ENCODE measurements around the gene USP33. TPM values are rescaled to one million over a fixed set of nuclear protein-coding genes. Genes with fewer than 3 reads are reported as not detected.

Gene USP33
- total RNA-seq, 1 experiment from 2014 or later = 51.5 TPM

- H4K20me1 ChIP-seq (ENCODE audit: control insufficient read depth, insufficient read depth, insufficient read length) = no peaks in the 10 kb centered on the region
- WGBS (ENCODE audit: extremely low coverage, insufficient read length, low lambda C conversion rate) = no CpG with 5 or more reads among the region's 7 CpGs
- H3K27me3 ChIP-seq (ENCODE audit: insufficient read depth, low read length) = no peaks in the 10 kb centered on the region
- Mint-ChIP-seq H3K36me3 (ENCODE audit: insufficient read depth in 1 of 3, low read depth in 3 of 3) (peaks cover 4 to 10% (median 9%) of the 10 kb centered on the region in 3 experiments; a peak in 6 of 7 replicates), H3K27me3 (ENCODE audit: low read depth) (no peaks in the 10 kb centered on the region), H3K4me1 (no peaks in the 10 kb centered on the region), H3K9me3 (no peaks in the 10 kb centered on the region), H3K4me3 (no peak overlapping the region), H3K27ac (peak overlapping the region in 1 of 3 experiments; percentile 64; a peak in 2 of 7 replicates)
- no peaks in the 10 kb centered on the region for H3K9me3 ChIP-seq (ENCODE audit: control insufficient read depth, low read depth, low read length)
- H3K4me1 ChIP-seq (ENCODE audit: insufficient read depth, low read length) = no peaks in the 10 kb centered on the region
- no peak overlapping the region for H4K8ac ChIP-seq (replicated peaks; ENCODE audit: insufficient read length, low read depth, low read length)
- no peak overlapping the region for H2BK20ac ChIP-seq (ENCODE audit: low read depth, low read length, poor library complexity, severe bottlenecking)
- no peak overlapping the region for H4K5ac ChIP-seq (ENCODE audit: insufficient read length, low read depth, low read length)
- no peak overlapping the region for H3K14ac ChIP-seq (ENCODE audit: insufficient read depth, low read length)
- H3K9ac ChIP-seq (ENCODE audit: extremely low read depth, insufficient read length, low read length) = no peak overlapping the region
- no peaks in the 10 kb centered on the region for H3K23me2 ChIP-seq (ENCODE audit: insufficient read length, low read depth, low read length, poor library complexity, severe bottlenecking)
- no peak overlapping the region for H3K18ac ChIP-seq (ENCODE audit: insufficient read length, low read depth, low read length)
- no peak for TF ChIP-seq CTCF (conservative IDR thresholded peaks at IDR 0.05)
- no peak overlapping the region for H2BK5ac ChIP-seq (ENCODE audit: insufficient read length, low read length)
- H3K56ac ChIP-seq (ENCODE audit: insufficient read length, low read depth, low read length) = no peak overlapping the region
- H2AFZ ChIP-seq (ENCODE audit: low read length) = no peak overlapping the region
- no peak overlapping the region for H4K91ac ChIP-seq (ENCODE audit: insufficient read length, low read depth, low read length)
- peaks cover 6% of the 10 kb centered on the region; the same call in 1 of the 2 replicates for H3K79me2 ChIP-seq (ENCODE audit: insufficient read depth, low read length)
- DNase-seq = no peak
- no peak overlapping the region for H3K4me2 ChIP-seq (ENCODE audit: insufficient read depth, insufficient read length, low read length)
- H3T11ph ChIP-seq (ENCODE audit: low read length) = no peak overlapping the region
- peaks cover 2% of the 10 kb centered on the region for H3K79me1 ChIP-seq (ENCODE audit: insufficient read depth, low read depth, low read length, poor library complexity, severe bottlenecking)
- no peak overlapping the region for H3K23ac ChIP-seq (ENCODE audit: insufficient read length, low read depth, low read length)
- H2BK12ac ChIP-seq (ENCODE audit: insufficient read length, low read depth, low read length) = no peak overlapping the region
- no peak overlapping the region for H3K4ac ChIP-seq (ENCODE audit: low read depth, low read length)
- no peak overlapping the region for H2AK5ac ChIP-seq (ENCODE audit: insufficient read length, low read length)
- H3K27ac ChIP-seq (ENCODE audit: insufficient read length, low read depth, low read length) = no peak overlapping the region
- H2BK15ac ChIP-seq (ENCODE audit: low read depth, low read length) = no peak overlapping the region
- H2BK120ac ChIP-seq (ENCODE audit: low read depth, low read length, poor library complexity, severe bottlenecking) = no peak overlapping the region
These were observed 15.1 kb downstream of the USP33 start for GRCh38 chr1:77744576-77744975.

Measured in H9 (cell line).